HT1080 (cell line): Measurements from ENCODE around the gene PDHA2. TPM values are rescaled to one million over a fixed set of nuclear protein-coding genes. Genes with fewer than 3 reads are reported as not detected.

Experiments
- small RNA-seq: library from RNA; depleted of rRNA; stranded (forward); fragments of <200 nt; gene quantifications from one replicate; pipeline ENCODE3, GENCODE V24; 2014
- total RNA-seq: library from RNA; depleted of rRNA; stranded (reverse); fragments of >200 nt; shearing (Covaris generic); gene quantifications from 2 replicates; pipeline ENCODE4 v1.2.3, GENCODE V29; 2014

Gene PDHA2
- total RNA-seq, 1 experiment from 2014 or later: not detected

Small RNA genes within 50 kb of the gene (small RNA-seq; reads per million reads assigned to genes)
- not detected for gene RNU6-1059P
